HG03045 (cell line): ENCODE results near the gene NOTCH2.
"Not testable (repeated sequence)": the region's sequence is repeated elsewhere in the genome, so short reads cannot be mapped to it uniquely, and the experiment has no call there.

Source experiments
- ATAC-seq: cut with Tn5 transposase; IDR thresholded peaks from one replicate; pipeline ENCODE4 v1.9.1; 2021; ENCODE audit warnings: mild to moderate bottlenecking, moderate library complexity; ENCODE audit not compliant: unreplicated experiment

NOTCH2 gene

DNA sequence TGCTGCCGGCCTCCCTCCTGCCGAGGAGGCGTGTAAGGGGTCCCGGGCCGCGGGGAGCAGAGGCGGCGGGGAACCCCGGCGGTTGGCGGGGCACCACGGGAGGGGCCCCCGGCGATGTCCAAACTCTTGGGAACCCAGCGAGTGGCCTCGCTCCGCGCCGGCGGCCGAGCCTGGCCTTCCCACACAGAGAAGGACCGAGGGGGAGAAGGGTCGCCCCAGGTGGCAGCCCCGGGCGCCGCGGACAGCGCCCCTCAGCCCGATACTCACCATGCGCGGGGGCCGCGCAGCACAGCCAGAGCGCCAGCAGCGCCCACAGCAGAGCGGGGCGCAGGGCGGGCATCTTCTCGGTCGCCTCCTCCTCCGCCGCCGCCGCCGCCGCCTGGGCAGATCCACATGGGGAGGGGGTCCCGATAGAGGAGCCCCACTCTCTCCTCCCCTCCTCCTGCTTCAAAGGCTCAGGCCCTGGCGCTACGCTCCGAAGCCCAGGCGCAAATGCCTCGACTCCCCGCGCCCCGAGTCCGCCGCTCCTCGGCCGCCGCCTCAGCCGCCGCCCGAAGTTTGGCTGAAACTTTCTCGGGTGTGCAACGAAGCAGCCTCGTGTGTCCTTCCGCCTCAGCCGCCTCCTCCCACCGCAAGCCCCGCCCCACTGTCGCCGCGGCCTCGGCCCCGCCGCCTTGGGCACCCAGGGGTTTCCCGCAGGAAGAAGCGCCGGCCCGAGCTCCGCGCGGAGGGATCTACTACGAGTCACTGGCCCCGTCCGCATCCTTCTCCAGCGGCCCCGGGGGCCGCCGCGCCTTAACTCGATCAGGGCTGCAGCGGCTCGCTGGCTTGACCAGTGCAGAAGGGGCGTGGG is at the start of gene NOTCH2:
TSS of gene NOTCH2 (minus strand) at position 596 of the 853 bp plus-strand sequence. CDS start at position 340, 256 bp downstream.
- not testable (repeated sequence) for ATAC-seq

DNA sequence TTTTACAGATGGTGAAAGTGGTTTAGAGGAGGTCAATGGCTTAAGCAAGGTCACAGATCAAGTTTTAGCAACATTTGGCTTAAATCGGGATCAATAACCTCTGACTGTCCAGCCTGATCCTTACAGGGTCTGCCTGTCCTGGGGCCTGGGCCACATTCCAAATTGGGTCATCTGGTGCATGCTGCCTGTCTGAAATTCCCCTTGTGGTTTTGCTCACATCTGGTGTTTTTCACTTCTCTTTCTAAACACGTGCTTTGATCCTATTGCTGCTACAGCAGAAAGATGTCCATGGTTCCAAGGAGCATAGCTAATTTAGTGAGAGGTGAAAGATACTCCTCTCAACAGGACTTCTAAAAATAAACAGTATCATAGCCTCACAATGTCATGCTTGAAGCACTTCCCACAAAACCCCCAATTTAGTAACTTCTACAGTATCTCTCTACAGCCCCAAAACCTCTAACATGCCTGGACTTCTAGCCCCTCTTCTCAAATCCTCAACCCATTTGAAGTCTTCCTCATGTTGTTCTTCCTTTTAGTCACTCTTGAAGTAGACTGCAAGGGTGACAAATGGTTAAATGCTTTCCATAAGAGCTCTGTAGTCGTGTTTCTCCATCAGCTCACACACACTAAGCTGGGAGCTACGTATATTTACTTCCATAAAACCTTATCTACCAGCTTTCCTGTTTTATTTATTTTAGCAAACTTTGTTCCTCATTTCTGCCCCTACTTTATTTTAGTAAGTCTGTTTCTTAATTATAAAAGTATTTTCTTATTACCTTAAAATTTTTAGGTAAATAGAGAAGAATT is 48.1 kb upstream of the NOTCH2 start:
- ATAC-seq, result peak; percentile 47

DNA sequence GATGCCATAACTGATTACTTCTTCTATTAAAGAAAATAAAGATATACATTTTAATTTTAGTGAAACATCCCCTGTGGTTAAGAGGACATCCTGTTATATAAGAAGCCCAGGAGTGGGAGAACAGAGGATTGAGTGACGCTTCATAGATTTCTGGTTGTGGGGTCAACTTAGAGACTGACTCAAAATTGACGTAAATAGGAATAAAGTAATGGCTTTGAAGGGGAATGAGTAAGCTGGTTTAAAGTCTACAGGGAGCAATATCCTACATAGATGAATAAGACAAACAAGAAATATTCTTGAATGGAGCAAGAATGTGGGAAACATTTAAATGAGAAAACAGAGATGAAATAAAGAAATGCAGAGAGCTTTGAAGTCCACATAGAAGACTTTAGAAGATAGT is 46.6 kb upstream of the NOTCH2 start:
- not testable (repeated sequence) for ATAC-seq

DNA sequence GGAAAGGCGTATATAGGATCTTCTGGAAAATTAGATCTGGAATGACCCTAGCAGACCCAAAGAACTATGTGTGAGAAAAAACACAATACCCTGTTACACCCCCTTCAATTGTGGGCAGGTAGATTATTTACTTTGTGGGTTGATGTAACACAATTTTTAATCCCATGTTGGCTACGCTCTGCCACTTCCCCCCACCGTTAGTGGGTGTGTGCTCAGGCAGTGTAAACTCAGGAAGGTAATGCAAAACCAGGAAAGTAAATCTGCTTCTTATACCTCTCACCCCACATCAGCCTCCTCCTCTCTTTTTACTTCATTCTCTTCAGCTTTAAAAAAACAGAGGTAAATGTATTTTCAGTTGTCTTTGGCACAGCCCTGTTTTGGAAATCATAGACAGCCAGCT is 43.7 kb upstream of the NOTCH2 start:
- ATAC-seq, result not testable (repeated sequence)

DNA sequence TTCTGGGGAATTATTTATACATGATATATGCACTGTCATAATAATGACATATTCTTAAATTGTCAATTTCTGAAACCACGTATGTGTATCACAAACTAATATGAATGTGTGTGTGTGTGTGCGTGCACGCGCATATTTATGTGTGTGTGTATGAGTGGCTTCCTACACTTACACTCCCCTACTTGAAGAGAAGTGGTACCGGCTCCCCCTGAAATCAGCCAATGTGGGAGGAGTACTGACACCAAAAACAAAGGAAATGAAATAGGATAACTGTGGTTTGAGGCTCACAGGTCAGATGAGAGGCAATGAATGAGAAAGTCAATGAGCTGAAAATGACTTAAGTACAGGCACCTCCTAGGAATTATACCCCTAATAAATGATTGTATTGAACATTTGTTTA is 42.8 kb upstream of the NOTCH2 start:
- not testable (repeated sequence) for ATAC-seq

DNA sequence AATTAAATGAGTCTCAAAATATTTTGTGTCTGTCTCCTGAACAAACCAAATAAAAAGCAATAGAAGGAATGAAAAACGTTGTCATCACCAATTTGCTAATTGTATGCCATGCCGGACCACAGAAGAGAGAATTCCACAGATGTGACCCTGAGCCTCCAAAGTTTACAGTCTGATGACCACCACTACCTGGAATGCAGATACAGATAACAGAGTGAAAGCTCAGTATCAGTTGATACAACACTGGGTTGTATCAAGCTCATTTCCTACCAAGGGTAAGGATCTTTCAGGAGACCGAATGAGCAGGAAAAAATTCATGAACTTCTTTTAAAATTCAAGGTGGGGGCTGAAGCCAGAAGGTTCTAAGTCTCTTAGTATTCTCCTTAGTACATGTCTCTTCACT is 42.3 kb upstream of the NOTCH2 start:
- not testable (repeated sequence) for ATAC-seq

DNA sequence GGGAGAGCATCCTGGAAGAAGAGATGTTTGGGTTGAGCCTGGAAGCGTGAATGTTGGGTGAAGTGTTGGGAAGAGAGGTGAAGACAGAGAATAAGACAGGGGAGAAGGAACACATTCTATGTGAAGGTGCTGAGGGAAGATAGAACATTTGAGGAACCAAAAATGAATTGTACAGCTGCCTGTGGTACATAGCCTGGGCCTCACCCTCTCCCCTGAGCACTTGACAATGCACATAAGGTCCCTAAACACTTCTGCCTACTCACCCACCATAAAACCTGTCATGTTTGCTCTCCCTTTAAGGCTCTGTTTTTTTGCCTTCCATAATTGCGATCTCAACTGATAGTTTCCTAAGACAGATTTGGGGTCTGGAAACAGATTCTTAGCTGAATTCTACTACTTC is 41.5 kb upstream of the NOTCH2 start:
- not testable (repeated sequence) for ATAC-seq

DNA sequence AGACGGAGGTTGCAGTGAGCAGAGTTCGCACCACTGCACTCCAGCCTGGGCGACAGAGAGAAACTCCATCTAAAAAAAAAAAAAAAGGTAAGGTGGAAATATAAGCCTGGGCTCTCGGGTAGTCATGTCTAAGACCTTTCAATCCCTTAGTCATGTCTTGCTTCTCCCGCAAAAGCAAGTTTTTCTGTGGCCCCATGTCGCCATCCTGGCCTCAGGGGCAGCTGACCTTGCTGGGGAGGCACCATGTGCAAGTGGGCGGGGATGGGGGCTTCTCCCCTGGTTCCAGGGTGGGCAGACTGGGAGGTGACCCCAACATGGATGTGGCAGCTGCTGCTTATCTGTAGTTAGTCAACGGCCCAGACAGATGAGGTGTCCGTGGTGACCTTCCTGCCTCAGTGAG is 40.2 kb upstream of the NOTCH2 start:
- not testable (repeated sequence) for ATAC-seq

DNA sequence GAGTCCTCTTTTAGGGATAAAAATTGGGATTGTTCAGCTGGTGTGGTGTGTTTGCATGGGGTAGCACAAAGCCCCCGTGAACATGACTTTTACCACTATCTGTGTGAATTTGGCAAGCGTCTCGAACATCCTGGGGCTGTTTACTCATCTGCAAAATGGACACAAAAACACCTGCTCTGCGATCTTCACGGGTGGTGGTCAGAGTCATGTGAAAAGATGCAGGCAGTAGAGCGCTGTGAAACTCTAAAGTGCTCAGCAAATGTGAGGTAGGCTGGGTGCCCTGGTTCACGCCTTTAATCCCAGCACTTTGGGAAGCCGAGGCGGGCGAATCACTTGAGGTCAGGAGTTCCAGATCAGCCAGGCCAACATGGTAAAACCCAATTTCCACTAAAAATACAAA is 39.7 kb upstream of the NOTCH2 start:
- ATAC-seq, result not testable (repeated sequence)

DNA sequence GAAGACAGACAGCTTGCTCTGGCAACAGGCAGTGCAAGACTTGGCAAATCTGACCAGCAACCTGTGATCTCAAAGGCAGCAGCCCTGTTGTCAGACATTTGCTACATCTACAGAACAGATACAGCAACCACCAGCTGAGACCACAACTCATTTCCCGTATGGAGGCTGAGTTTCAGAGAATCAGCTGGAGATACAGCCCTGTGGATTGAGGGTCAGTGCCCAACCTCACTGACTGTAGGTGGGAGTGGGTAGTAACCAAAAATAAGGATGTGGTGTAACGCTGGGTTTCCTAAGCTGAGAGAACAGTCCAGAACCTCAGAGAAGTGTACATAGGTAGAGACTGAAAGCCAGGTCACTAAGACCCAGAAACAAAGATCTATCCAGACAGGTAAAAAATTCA is 35.8 kb upstream of the NOTCH2 start:
- ATAC-seq, result not testable (repeated sequence)

DNA sequence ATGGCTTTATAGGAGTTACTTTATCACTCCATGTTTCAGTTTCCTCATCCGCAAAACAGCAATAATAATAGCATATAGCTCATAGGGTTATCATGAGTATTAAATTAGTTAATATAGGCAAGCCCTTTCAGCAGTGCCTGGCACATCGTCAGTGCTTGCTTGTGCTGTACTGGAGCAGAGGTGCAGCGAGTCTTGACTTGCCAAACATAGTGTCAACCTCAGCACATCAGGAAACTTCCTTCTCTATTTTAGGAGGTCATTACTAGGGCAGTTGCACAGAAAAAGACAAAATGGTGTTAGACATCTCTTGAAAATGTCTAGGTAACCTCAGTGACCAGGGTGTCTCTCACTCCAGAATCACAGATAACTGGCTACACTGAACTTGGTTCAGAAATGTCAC is 34.3 kb upstream of the NOTCH2 start:
- not testable (repeated sequence) for ATAC-seq

DNA sequence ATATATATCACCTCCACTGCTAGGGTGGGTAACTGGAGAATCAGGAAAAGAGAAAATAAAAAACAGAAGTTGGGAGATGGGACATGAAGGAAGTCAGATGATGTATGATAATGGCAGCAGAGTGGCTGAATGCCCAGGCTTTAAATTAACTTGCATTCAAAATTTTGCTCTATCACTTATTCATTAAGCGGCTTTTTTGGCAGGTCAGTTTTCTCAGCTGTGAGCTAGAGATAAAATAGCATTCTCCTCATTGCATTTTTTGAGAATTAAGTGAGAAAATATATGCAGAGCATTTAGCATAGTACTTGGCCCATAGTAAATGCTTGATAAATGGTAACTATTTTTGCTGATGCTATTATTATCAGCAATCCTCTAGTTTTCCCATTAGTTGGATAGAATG is 32.1 kb upstream of the NOTCH2 start:
- ATAC-seq, result not testable (repeated sequence)

DNA sequence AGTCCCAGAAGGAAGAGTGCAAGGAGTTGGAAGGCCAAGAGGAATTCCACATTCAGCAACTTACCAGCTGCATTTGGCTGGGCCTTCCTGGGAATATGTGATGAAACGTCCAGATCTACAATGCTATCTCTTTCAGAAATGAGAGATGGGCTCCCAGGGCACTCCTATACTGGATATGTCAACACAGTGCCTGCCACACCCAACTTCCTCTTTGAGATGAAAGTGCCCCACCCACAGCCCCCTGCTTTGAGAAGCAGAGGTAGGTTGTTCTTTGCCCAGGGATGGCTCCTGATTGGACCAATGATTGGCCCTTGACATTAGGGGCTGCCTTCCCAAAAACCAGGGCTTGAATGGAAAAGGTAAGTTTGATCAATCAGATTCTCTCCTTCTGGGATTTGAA is 31.1 kb upstream of the NOTCH2 start:
- ATAC-seq, result not testable (repeated sequence)

DNA sequence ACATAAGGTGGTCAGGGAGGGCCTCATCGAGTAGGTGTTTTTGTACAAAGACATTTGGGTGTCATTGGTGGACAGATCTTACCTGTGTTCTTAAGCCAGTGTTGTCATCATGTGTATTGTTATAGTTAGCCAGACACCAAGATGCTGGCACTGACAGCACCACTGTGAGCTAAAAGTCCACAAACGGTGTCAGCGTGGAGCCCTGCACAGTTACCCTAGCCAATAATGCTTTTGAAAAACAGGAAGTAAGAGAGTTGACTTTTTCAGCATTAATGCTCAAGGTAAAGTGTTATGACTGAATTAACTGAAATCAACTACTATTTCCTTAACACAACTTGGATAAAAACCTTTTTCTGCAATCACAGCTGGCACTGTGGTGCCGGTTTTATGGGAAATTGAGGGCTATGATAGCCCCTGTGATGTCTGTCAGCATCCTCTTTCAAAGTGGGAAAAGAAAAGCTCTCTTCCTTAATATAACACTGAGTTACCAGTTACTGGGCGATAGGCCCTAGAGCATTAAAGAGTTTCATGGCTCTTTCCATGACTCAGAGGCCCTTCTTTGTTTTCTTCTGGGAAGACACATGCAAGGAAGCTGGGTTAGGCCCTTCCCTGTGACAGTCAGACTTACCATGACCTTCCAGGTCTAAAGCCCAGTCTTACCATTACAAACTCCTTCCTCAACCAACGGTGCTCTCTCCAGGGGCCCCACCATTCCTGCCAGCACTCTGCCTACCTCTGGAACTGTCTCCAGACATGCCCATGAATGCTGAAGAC is 29.7 kb upstream of the NOTCH2 start:
- not testable (repeated sequence) for ATAC-seq

DNA sequence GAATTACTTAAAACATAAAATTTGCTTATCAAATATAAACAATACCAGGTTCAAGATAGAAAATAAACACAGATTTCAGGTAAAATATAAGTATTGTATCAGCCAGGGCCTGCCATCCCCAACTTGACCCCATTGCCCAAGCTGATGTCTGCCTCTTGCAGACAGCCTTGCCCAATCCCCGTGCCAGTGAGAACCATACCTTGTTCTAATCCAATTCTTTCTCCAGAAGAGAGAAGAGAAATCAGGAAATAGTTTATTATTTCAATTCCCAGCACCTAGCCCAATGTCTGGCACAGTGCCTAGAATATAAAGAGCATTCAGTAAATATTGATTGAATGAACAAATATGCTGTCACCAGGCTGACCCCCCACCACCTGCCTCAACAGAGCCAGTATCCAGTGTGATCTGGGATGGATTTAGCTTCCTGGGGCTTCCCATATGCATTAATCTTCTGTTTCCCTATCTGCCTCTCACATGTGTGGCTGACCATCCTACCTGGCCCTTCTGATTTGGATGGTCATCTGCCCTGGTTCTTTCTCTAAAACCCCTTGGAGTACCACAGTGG is 27.6 kb upstream of the NOTCH2 start:
- ATAC-seq, result not testable (repeated sequence)

DNA sequence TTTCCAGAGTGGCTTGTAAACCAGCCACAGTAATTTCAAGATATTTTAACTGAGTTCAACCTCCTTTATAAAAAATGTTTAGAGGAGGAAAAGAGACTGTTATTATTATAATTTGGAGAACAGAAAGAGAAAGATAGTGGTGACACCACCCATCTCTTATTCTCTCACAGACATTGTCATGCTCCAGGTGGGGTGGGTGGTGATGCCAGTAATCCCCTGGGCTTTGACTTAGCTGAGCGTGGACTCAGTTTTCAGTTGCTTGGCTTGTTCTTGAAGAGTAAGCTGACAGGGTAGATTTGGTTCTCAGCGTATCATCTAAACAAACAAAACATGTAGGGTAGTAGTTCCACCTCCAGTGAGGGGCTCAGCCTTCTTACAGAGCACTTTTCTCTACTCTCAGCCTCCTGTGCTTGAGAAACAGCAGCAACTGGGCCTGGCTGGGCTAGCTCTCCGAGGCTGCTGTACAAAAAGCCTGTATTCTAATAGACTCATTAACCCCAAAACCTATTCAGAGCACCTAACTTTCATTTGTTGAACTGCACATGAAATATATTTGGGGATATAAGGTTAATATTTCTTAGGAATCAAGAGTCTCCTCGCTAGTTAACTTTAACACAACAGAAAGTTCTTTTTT is 24.2 kb upstream of the NOTCH2 start:
- not testable (repeated sequence) for ATAC-seq

DNA sequence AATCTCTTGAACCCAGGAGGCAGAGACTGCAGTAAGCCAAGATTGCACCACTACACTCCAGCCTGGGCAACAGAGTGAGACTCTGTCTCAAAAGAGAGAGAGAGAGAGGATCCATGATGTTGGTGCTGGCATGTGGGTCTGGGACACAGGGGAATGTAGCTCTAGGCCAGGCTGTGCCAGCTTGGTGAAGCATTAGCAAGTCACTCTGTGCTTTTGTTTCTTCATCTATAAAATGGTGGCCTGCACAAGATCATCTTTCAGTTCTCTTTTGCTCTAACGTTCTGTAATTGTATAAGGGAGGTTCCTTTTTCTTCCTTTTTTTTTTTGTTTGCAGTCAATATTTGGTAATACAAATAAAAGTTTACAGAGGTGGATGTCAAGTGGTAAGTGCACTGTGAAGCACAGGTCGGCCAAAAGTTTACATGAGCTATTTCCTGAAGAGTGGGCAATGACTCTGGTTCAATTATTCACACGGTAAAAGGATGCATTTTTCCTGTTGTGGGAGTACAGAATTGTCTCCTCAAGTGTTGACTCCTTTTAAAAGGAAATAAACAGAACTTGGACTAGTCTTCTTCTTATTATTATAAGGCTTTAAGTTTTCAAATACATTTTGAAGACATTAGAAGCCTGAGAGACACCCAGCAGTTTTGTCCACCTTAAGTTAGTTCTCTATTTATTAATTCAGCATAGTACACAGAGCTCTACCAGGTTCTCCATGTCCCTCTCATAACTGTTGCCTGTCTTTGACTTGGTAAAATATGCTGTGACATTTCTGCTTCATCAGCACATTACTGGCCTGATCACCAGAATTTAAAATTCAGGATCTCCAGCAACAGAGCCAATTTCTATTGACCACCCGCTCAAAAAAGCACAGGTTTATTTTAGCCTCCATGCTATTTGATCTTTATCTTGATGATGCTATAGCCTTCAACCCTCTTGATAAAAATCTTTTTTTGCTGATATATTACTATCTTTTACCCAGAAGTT is 23.1 kb upstream of the NOTCH2 start:
- ATAC-seq, result not testable (repeated sequence)

DNA sequence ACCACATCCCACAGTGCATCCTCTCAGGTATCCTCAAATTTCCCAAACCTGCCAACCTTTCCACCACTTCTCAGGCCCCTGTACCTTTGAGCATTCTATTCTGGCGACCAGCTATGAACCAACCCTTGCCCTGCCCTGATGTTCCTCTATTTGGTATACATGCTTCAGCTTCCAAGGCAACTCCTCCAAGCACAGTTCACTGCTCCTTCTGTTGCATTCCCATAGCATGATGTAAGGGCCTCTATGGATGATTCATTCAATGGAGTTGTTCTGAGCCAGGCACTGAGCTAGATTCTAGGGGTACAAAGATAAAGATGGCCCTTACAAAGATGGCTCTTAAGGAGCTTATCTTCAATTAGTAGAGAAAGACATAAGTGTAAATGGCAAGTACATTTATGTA is 21.4 kb upstream of the NOTCH2 start:
- ATAC-seq, result not testable (repeated sequence)

DNA sequence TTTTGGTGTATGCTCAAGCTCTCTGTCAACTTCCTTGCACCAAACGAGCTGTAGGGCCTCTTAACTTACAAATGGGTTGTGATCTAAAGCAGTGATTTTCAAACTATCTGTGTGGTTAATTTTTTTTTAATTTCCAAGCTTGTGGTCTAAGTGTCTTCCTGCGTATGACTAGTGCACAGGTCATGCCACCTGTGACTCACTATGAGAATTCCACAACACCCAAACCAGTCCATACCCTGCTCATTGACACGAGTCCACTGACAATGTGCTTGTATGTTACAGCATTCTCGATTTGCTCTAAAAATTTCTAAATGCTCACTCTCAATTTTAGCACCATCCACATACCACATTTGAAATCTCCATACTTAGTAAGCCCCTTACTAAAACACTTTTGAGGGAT is 18.5 kb upstream of the NOTCH2 start:
- not testable (repeated sequence) for ATAC-seq
